ENCODE results near the gene PPP4R3A. TPM values are rescaled to one million over a fixed set of nuclear protein-coding genes. Genes with fewer than 3 reads are reported as not detected.

Gene PPP4R3A
- total and polyA plus RNA-seq, 10 of the 15 experiments (the other 5 are each of a cell fraction or from before 2014, with no cell fraction given): 19.4 to 97.8 (median 62.9) TPM

- TF ChIP-seq NFYB (IDR thresholded peaks at IDR 0.05; ENCODE audit: insufficient read depth, low read depth, low read length): no peak
- TF ChIP-seq TBL1XR1 (IDR thresholded peaks at IDR 0.05; ENCODE audit: low read depth, low read length): no peak
- TF ChIP-seq CEBPZ (IDR thresholded peaks at IDR 0.05; ENCODE audit: low read depth, low read length): no peak
- no peak for TF ChIP-seq BCL3 (IDR thresholded peaks at IDR 0.05; ENCODE audit: borderline replicate concordance, insufficient read depth, low read depth, low read length, poor library complexity, severe bottlenecking)
- no peak for TF ChIP-seq ZNF24 (IDR thresholded peaks at IDR 0.05)
- TF ChIP-seq ZNF217 (IDR thresholded peaks at IDR 0.05): peak; percentile 69; the same call in 1 of the 2 replicates
- TF ChIP-seq ZNF207 (IDR thresholded peaks at IDR 0.05; ENCODE audit: borderline replicate concordance): peak; percentile 78; the same call in 1 of the 2 replicates
- no peak for TF ChIP-seq MAX (IDR thresholded peaks at IDR 0.05; ENCODE audit: low read depth, low read length)
- TF ChIP-seq REST (IDR thresholded peaks at IDR 0.05; ENCODE audit: low read depth, low read length): no peak
- TF ChIP-seq MEF2A (IDR thresholded peaks at IDR 0.05; ENCODE audit: insufficient read depth, low read depth, low read length): 0 out of 2 replicates have a peak, but pooled peaks have one; percentile 40
- no peak for TF ChIP-seq EP300 (IDR thresholded peaks at IDR 0.05; ENCODE audit: borderline replicate concordance in 1 of 2, control insufficient read depth in 1 of 2, low read depth in 2 of 2, low read length in 2 of 2)
- TF ChIP-seq KLF5 (IDR thresholded peaks at IDR 0.05; ENCODE audit: partially characterized antibody): no peak
- no peak for TF ChIP-seq SMAD1 (IDR thresholded peaks at IDR 0.05; ENCODE audit: low read depth, partially characterized antibody)
- no peak for TF ChIP-seq E4F1 (IDR thresholded peaks at IDR 0.05; ENCODE audit: borderline replicate concordance, partially characterized antibody)
- TF ChIP-seq CREB1 (IDR thresholded peaks at IDR 0.05; ENCODE audit: low read depth): 0 out of 2 replicates have a peak, but pooled peaks have one; percentile 3
Measured at GRCh38 chr14:91418387-91419043, 91.6 kb downstream of the PPP4R3A start (continued).

Data from GM12878 (cell line).